Spleen (tissue), 11 donors: Measurements from ENCODE around the gene NGB. TPM values are rescaled to one million over a fixed set of nuclear protein-coding genes. Genes with fewer than 3 reads are reported as not detected.
A peak's percentile ranks its signal among the peaks of the same experiment; 100 is the strongest.

Experiments used
- DNase-seq: peaks from one replicate; pipeline ENCODE4 v3.0.0-alpha.2; 2020
- H3K27ac ChIP-seq, 8 donors: fragments of 200-600 bp; sonication (generic) in 7 of 8; 1 replicate in 4 of 8; 2 replicates in 4 of 8; pipeline versions ENCODE4 v1.5.0 to v1.8.0; 2016 to 2021; ENCODE audit warnings: inconsistent platforms in 4 of 8, mild to moderate bottlenecking in 4 of 8, moderate library complexity in 1 of 8
- H3K27me3 ChIP-seq, 7 donors: fragments of 200-600 bp; sonication (generic) in 6 of 7; replicated peaks in 1 of 7; 1 replicate in 4 of 7; 2 replicates in 3 of 7; pipeline versions ENCODE4 v1.5.0 to v1.8.0; 2016 to 2021; ENCODE audit warnings: inconsistent platforms in 3 of 7, mild to moderate bottlenecking in 1 of 7
- H3K36me3 ChIP-seq, 6 donors: fragments of 200-600 bp; sonication (generic) in 5 of 6; 1 replicate in 4 of 6; 2 replicates in 2 of 6; pipeline versions ENCODE4 v1.5.0 to v1.8.0; 2016 to 2021; ENCODE audit warnings: inconsistent platforms in 2 of 6
- H3K4me1 ChIP-seq, 6 donors: fragments of 200-600 bp; sonication (generic) in 5 of 6; 1 replicate in 3 of 6; 2 replicates in 3 of 6; pipeline versions ENCODE4 v1.5.0 to v1.8.0; 2016 to 2021; ENCODE audit warnings: inconsistent platforms in 3 of 6
- H3K4me3 ChIP-seq, 8 donors: fragments of 200-600 bp; sonication (generic) in 7 of 8; 1 replicate in 4 of 8; 2 replicates in 4 of 8; pipeline versions ENCODE4 v1.5.0 to v1.8.0; 2016 to 2021; ENCODE audit warnings: inconsistent platforms in 4 of 8, mild to moderate bottlenecking in 4 of 8, moderate library complexity in 2 of 8
- H3K9me3 ChIP-seq, 8 donors: fragments of 200-600 bp; sonication (generic) in 7 of 8; 1 replicate in 4 of 8; 2 replicates in 4 of 8; pipeline versions ENCODE4 v1.5.0 to v1.8.0; 2016 to 2021; ENCODE audit warnings: inconsistent platforms in 4 of 8
- CTCF ChIP-seq, 11 experiments: fragments of 200-600 bp in 7 of 11; fragments of 450-650 bp in 4 of 11; sonication (generic) in 4 of 11; IDR thresholded peaks in 8 of 11; conservative IDR thresholded peaks in 3 of 11; 1 replicate in 7 of 11; 2 replicates in 4 of 11; pipeline versions ENCODE4 v1.4.0 to v1.8.0; 2016 to 2021; ENCODE audit warnings: antibody characterized with exemption in 11 of 11, inconsistent platforms in 4 of 11, mild to moderate bottlenecking in 1 of 11
- POLR2A ChIP-seq, 3 donors: fragments of 450-650 bp; IDR thresholded peaks; one replicate each; pipeline ENCODE4 v1.5.1; 2017; ENCODE audit warnings: antibody characterized with exemption in 3 of 3, mild to moderate bottlenecking in 1 of 3
- POLR2AphosphoS5 ChIP-seq, 3 donors: sonication (generic); formaldehyde crosslinking; IDR thresholded peaks; one replicate each; pipeline ENCODE4 v1.5.1; 2017; ENCODE audit warnings: antibody characterized with exemption in 3 of 3
- WGBS, 5 donors: extraction: QIAGEN DNeasy Blood & Tissue Kit in 3 of 5; methylation state at CpG; one replicate each; pipeline versions ENCODE4 v1.1.5 to v1.1.7; 2013 to 2018; 5-methylcytosine and 5-hydroxymethylcytosine counted together
- intact Hi-C: fragments of 100-400 bp; cut with DNase I; formaldehyde crosslinking; loops from one replicate; pipeline ENCODE4 v1.15.0; 2023; ENCODE audit warnings: low total_unique reads
- polyA plus RNA-seq, 3 donors: library from polyadenylated mRNA; stranded (reverse); fragments of 200-250 nt; gene quantifications; one replicate each; pipeline ENCODE4 v1.2.1, GENCODE V29; 2013
- total RNA-seq, 7 donors: library from RNA; depleted of rRNA in 3 of 7; stranded (reverse); fragments of >200 nt in 3 of 7; fragmentation: NEBNext Ultra II Directional in 4 of 7; extraction: Animal tissue kit (Norgen Biotek cat#: 25700) in 4 of 7; gene quantifications; one replicate each; pipeline versions ENCODE4 v1.1.0 to v1.2.1, GENCODE V29; 2016 to 2021
- donor health status: healthy with polysubstance abuse.
- donor health status: DM: no; HTN: no; CAD: no; lungs with moderate emphysema.
- donor health status: DM: no; HTN: no; CAD: no.
- donor health status: Bipolar disorder and iron deficiency.
- donor health status: healthy.
- donor health status: DM: no; HTN: no; CAD: no.
- donor health status: DM: yes; HTN: yes; CAD: no.

NGB gene
- total and polyA plus RNA-seq, 10 donors = not detected

- no peak for DNase-seq
- TF ChIP-seq POLR2A (IDR thresholded peaks at IDR 0.05) (no peak), POLR2AphosphoS5 (IDR thresholded peaks at IDR 0.05) (no peak), CTCF (IDR thresholded peaks at IDR 0.05 in 8 of 11, conservative IDR thresholded peaks at IDR 0.05 in 3 of 11) (no peak)
- intact Hi-C loops = loop anchor here (10.0 kb wide), 1 partner anchor 443 kb away; no protein-coding TSS in a partner anchor
- H3K27ac ChIP-seq = no peak overlapping the region
- no peaks in the 10 kb centered on the region for H3K36me3 ChIP-seq
- no peaks in the 10 kb centered on the region for H3K9me3 ChIP-seq
- WGBS, 5 donors = 78 to 94% (median 86%) methylated on average over 5 of the region's 5 CpGs
- peaks cover 11 to 38% (median 19%) of the 10 kb centered on the region in 6 donors for H3K4me1 ChIP-seq
- no peaks in the 10 kb centered on the region for H3K27me3 ChIP-seq
- H3K4me3 ChIP-seq = no peak overlapping the region
Measured at GRCh38 chr14:77318006-77318553, 47.1 kb upstream of the NGB start.

GRCh38 chr14:77316872-77317301 is 45.9 kb upstream of the NGB start:
- Histone ChIP-seq H3K27me3 (no peaks in the 10 kb centered on the region), H3K9me3 (no peaks in the 10 kb centered on the region), H3K4me3 (no peak overlapping the region), H3K4me1 (peaks cover 6 to 26% (median 12%) of the 10 kb centered on the region in 6 donors), H3K27ac (no peak overlapping the region), H3K36me3 (no peaks in the 10 kb centered on the region)
- intact Hi-C loops = loop anchor here (10.0 kb wide), 1 partner anchor 442 kb away; no protein-coding TSS in a partner anchor
- WGBS, 5 donors = 70 to 92% (median 77%) methylated on average over 5 of the region's 5 CpGs
- TF ChIP-seq POLR2AphosphoS5 (IDR thresholded peaks at IDR 0.05) (no peak), CTCF (IDR thresholded peaks at IDR 0.05 in 8 of 11, conservative IDR thresholded peaks at IDR 0.05 in 3 of 11) (no peak), POLR2A (IDR thresholded peaks at IDR 0.05) (no peak)
- DNase-seq = no peak

GRCh38 chr14:77316195-77316505 is 45.1 kb upstream of the NGB start:
- no peaks in the 10 kb centered on the region for H3K27me3 ChIP-seq
- no peak for DNase-seq
- no peak overlapping the region for H3K27ac ChIP-seq
- no peaks in the 10 kb centered on the region for H3K9me3 ChIP-seq
- peaks cover 6 to 24% (median 10%) of the 10 kb centered on the region in 6 donors for H3K4me1 ChIP-seq
- intact Hi-C loops = loop anchor here (10.0 kb wide), 1 partner anchor 441 kb away; no protein-coding TSS in a partner anchor
- 25 to 53% (median 35%) methylated on average over 1 of the region's 1 CpG for WGBS, 5 donors
- TF ChIP-seq POLR2A (IDR thresholded peaks at IDR 0.05) = no peak
- peak in 5 of 11 experiments; percentile 14 to 63 (median 42) for TF ChIP-seq CTCF (IDR thresholded peaks at IDR 0.05 in 8 of 11, conservative IDR thresholded peaks at IDR 0.05 in 3 of 11)
- no peaks in the 10 kb centered on the region for H3K36me3 ChIP-seq
- H3K4me3 ChIP-seq = no peak overlapping the region

GRCh38 chr14:77314539-77315457 is 43.8 kb upstream of the NGB start:
- Histone ChIP-seq H3K4me1 (peaks cover 3 to 19% (median 7%) of the 10 kb centered on the region in 6 donors), H3K4me3 (no peak overlapping the region), H3K27me3 (no peaks in the 10 kb centered on the region), H3K36me3 (peaks cover 0 to 7% (median 0%) of the 10 kb centered on the region in 6 donors), H3K9me3 (no peaks in the 10 kb centered on the region), H3K27ac (no peak overlapping the region)
- WGBS, 5 donors = 75 to 90% (median 88%) methylated on average over 10 of the region's 10 CpGs
- DNase-seq = no peak
- intact Hi-C loops = loop anchor here (5.0 to 10.0 kb wide), 2 partner anchors 162 to 440 kb away; no protein-coding TSS in a partner anchor
- no peak for TF ChIP-seq POLR2A (IDR thresholded peaks at IDR 0.05)
- TF ChIP-seq POLR2AphosphoS5 (IDR thresholded peaks at IDR 0.05) = no peak
- no peak for TF ChIP-seq CTCF (IDR thresholded peaks at IDR 0.05 in 8 of 11, conservative IDR thresholded peaks at IDR 0.05 in 3 of 11)
